ENCODE results near the gene DIP2C.
"Not testable (repeated sequence)": the region's sequence is repeated elsewhere in the genome, so short reads cannot be mapped to it uniquely, and the experiment has no call there.

Gene DIP2C

GRCh38 chr10:697097-697875 is 7.8 kb upstream of the DIP2C start:
- no peak for DNase-seq (ENCODE audit: low spot score)

DNA sequence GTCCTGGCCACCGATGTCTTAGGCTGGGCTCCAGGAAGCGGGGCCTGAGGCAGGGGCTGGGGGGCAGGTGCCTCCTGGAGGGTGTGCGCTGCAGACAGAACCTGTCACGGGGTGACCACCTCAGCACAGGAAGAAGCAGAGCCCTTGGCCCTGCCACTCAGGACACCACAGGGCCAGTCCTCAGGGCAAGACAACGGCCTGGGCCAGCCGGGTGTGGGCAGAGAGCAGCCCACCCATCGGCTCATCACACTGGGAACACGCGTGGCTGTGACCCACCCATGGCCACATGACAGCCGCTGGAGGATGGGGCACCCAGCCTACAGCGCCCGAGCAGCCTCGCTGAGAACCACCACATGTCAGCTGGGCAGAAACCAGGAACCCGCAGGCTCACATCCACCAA is 5.9 kb upstream of the DIP2C start:
- DNase-seq (ENCODE audit: low spot score), result no peak

- DNase-seq (ENCODE audit: low spot score), result no peak
These were observed 4.0 kb upstream of the DIP2C start for GRCh38 chr10:693506-693905.

DNA sequence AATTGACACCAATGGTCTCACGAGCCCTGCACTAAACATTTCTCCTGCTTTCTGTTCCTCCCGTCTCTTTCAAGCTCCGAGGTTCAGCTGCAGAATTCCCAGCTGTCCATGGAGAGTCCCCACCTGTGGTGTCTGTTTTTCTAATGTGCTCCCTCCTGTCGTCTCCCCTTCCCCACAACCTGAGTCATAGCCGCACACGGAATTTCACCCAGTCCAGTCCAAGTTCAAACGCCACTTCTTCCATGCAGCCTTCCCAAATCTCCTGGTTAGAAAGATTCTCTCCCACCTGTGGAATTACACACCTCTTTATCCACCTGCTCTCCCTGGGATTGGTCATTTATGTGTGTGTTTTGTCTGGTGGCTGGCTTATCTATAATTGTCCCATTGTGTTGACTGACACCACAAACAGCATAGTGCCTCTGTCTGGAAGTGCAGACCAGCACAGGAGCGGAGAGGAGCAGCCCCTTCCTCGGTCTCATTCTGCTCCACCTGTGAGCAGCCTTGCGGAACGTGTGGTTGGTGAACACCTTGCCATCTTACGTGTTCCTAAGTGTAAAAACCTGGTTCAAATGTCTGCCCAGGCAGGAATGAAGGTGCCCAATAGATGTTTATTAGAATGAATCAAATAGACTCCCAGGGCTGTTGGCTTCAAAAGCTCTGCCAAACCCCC is 3.3 kb upstream of the DIP2C start:
- DNase-seq (ENCODE audit: low spot score), result no peak

DNA sequence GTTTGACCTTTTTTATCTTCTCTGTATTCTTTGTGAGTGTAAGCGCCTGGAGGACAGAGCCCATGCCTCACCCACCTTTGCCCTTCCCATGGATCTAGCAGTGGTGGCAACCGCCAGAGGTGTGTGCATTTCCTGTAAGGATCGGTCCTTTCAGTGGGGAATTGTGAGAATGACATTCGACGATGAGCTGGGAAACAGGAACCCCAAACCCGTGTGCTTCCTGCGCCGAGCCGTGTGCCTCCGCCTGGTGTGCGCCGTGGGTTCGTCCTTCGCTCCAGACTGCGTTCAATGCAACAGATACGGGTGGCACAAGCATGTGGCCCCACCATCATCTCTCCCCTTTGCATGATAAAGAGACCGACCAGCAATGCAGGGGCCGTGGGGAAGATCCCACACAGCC is 1.7 kb upstream of the DIP2C start:
- no peak for DNase-seq (ENCODE audit: low spot score)

DNA sequence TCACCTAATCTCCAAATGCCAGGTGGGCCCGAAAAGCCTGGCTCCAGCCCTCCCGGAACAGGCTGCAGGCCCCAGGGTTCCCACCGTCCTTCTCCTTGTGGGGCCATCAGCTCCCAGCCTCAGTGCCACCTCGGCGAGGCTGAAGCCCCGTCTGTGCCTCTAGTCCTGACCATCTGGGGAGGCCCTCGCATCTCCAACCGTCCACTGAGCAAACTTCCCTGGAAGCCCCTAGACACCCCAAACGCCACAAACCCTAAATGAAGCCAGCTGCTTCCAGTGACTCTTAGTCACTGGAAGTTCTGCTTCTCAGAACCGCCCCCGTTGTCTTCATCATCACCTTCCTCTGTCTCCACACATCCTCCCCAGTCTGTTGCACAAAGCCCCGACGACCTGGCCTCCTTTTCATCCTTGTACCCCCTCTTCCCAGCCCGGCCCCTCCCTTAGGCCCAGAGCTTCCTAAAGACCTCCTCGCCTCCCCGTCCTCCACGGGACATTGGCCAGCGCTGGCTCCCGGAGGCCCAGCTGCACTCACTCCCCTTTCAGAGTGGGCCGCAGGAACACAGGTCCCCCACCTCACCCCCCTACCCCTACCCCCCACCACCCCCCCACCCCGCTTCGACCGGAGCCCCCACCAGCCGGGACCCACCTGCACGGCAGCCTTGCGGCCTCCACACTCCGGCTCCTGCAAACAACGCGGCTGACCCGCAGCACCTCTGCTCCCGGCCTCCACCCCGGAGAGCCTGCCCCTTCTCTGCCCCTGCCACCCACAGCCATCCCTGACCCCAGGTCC is 1.1 kb upstream of the DIP2C start:
- no peak for DNase-seq (ENCODE audit: low spot score)

GRCh38 chr10:689121-689451 is 382 bp downstream of the DIP2C start:
- DNase-seq (ENCODE audit: low spot score), result no peak

DNA sequence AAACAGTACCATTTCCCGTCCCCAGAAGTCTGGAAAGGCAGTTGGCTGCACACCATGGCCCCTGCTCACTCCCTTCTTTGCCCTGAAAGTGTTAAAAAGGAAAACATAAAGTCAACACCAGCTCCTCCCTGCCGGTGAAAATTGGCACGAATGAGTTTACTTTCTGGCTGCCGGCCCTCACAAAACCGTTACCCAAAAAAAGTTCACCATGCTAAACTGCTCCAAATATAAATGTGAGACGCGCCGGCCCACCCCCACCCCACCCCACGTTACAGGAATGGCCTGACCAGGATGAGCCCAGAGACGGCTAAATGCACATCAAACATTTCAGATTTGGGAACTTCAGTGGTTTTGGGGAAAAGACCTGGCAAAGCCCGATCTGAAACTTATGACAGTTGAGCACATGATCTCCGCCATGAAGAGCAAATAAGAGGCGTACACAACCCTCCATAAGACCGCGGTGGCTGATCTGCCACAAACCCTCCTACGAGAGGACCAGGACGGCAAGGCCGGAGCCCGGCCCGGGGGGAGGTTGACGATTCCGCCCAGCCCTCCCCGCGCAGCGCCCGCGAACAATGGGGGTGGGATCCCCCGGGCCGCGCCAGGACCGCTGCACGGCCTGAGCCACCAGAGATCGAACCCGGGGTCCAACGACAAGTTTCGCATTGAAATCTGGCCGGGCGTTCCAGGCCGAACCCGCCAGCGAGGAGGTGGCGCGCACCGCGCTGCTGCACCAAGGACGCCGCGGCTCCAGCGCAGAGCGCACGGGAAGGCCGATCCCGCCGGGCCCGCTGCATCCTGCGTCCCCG is 952 bp downstream of the DIP2C start:
- peak; percentile 81 for DNase-seq (ENCODE audit: low spot score)

- DNase-seq (ENCODE audit: low spot score), result no peak
These were observed 1.7 kb downstream of the DIP2C start for GRCh38 chr10:687583-688311.

DNA sequence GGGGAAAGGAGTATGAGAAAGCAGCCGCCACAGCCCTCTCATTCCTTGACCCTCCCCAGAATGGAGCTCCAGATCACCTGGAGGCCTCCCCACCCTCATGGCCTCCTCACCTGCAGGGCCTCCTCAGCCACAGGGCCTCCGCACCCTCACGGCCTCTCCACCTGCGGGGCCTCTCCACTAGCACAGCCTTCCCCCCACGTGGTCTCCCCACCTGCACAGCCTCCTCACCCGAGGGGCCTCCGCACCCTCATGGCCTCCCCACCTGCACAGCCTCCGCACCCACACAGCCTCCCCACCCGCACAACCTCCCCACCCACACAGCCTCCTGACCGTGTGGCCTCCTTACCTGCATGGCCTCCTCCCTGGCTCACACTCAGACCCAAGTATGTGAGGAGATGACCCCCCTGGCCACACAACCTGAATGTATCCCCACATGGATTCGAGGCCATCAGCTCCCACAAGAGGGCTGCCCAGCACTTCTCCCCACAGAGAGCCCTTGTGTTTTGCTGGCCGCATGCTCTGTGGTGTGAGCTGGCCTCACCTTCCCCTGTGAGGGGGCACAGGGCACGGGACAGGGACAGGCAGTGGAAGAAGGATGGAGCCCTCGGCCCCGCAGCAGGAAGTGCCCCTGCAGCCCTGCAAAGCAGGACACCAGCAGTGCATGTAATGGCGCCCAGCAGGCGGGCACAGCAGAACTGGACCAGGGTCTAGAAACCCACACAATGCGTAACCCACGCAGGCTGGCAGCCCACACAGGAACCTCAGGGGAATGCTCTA is 3.1 kb downstream of the DIP2C start:
- no peak for DNase-seq (ENCODE audit: low spot score)

GRCh38 chr10:685613-686012 is 3.9 kb downstream of the DIP2C start:
- no peak for DNase-seq (ENCODE audit: low spot score)

DNA sequence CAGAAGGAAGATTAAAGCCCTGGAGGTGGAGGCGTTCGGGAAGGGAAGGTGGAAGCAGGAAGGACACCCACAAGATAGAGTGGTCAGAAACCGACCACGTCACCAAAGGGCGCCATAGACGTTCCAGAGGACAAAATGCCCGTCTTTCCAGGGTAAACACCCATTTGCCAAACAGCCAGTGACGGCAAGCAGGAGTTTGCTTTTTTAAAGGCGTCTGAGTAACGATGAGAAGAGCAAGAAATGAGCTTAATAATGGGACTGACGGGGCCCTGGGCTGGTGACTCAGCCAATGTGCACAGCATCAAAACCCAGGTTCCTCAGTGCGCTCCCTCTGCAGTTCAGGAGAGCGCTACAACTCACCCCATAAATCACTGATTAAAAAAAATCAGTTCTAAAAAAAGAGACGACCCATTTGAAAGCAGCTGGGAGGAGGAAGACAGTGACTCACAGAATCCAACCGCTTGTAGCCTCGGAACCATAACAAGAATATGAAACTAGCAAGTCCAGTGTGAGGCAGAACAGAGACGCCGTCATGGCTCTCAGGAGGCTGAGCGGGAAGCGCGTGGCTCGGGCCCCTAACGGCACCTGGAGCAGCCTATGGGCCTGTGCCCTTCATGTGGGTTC is 5.9 kb downstream of the DIP2C start:
- DNase-seq (ENCODE audit: low spot score), result no peak

GRCh38 chr10:682931-683447 is 6.5 kb downstream of the DIP2C start:
- no peak for DNase-seq (ENCODE audit: low spot score)

- no peak for DNase-seq (ENCODE audit: low spot score)
These were observed 7.7 kb downstream of the DIP2C start for GRCh38 chr10:681670-682318.

GRCh38 chr10:680745-681144 is 8.7 kb downstream of the DIP2C start:
- DNase-seq (ENCODE audit: low spot score), result no peak

GRCh38 chr10:680146-680545 is 9.3 kb downstream of the DIP2C start:
- DNase-seq (ENCODE audit: low spot score), result peak; percentile 75

DNA sequence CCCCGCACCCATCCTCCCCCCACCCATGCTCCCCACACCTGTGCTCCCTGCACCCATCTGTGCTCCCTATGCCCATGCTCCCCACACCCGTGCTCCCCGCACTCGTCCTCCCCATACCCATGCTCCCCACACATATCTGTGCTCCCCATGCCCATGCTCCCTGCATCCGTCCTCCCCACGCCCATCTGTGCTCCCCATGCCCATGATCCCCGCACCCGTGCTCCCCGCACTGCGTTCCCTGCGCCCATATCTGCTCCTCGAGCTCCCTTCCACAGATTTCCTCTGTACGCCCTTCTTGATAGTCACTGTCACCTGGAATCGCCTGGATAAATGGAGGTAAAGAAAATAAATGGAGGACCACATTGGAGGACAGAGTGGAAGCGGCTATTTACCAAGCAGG is 9.9 kb downstream of the DIP2C start:
- no peak for DNase-seq (ENCODE audit: low spot score)

DNA sequence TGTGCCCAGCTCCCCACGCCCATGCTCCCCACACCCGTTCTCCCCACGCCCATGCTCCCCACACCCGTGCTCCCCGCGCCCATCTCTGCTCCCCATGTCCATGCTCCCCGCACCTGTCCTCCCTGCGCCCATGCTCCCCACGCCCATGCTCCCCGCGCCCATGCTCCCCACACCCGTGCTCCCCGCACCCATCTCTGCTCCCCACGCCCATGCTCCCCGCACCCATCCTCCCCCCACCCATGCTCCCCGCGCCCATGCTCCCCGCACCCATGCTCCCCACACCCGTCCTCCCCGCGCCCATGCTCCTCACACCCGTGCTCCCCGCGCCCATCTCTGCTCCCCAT is 10.8 kb downstream of the DIP2C start:
- not testable (repeated sequence) for DNase-seq (ENCODE audit: low spot score)

DNA sequence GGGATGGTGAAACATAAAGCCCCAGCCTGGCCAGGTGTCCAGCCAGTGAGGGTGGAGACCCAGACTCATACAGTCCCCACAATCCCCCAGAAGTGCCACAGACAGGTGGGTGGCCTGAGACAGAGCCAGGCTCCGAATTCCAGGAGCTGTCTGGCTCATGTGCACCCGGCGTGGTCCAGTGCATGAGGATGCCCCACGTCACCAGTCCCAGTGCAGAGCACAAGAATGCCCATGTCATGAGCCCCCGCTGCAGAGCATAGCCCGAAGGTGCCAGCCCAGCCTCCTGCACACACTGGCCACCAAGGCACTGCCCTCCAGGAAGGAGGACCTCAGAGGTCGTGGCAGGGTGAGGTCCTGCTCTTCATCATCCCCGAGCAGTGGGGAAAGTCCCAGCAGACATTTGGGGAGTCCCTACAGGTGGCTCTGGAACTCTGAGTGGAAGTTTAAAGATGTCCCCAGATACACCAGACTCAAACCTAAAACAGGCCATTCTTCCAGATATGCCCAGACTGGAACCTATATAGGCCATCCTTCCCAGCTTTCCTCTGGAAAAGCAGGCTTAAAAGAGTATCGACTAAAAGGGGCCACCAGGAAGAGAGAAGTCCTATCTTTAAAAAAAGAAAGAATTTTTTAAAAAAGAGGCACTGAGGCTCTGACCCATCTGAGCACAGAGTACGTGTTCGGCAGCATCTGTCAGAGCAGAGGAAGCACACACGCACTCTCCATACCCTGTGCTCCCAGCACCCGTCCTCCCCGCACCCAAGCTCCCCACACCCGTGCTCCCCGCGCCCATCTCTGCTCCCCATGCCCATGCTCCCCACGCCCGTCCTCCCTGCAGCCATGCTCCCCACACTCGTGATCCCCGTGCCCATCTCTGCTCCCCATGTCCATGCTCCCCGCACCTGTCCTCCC is 11.5 kb downstream of the DIP2C start:
- no peak for DNase-seq (ENCODE audit: low spot score)
